Transverse colon (tissue), 3 donors: ENCODE measurements around the gene FAM120AOS.

Experiments used
- EP300 ChIP-seq: sonication (generic); formaldehyde crosslinking; IDR thresholded peaks from one replicate; pipeline ENCODE4 v1.6.1; 2017; ENCODE audit warnings: antibody characterized with exemption, low read depth
- POLR2A ChIP-seq: fragments of 450-650 bp; IDR thresholded peaks from one replicate; pipeline ENCODE4 v1.6.1; 2016; ENCODE audit warnings: antibody characterized with exemption, mild to moderate bottlenecking, moderate library complexity
- TF ChIP-seq, protein P1 (sequence below), 5 experiments: fragments of 200-600 bp in 3 of 5; fragments of 450-650 bp in 2 of 5; sonication (generic) in 3 of 5; IDR thresholded peaks; 1 replicate in 2 of 5; 2 replicates in 3 of 5; pipeline ENCODE4 v1.5.1; 2016 to 2017; ENCODE audit warnings: antibody characterized with exemption in 5 of 5, inconsistent platforms in 3 of 5, mild to moderate bottlenecking in 2 of 5, moderate library complexity in 1 of 5

DNA sequence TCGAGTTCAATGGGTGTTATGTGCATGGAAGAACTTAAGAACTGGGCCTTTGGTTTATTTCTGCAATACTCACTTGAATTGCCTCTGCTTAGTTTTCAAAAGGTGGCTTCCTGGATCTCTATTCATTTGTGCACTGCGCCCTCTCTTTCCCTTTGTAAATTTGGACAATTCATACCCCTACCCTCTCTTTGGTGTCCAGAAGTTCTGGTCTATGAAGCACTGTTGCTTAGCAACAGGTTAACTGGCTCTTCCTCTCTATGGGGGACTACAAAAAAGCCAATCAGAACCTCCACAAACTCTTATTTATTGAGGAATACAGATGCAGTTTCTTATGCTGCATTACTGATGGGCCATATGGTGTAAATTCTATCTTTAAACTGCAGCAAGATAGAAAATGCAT is 15.4 kb downstream of the FAM120AOS start:
- TF ChIP-seq, protein P1, sequence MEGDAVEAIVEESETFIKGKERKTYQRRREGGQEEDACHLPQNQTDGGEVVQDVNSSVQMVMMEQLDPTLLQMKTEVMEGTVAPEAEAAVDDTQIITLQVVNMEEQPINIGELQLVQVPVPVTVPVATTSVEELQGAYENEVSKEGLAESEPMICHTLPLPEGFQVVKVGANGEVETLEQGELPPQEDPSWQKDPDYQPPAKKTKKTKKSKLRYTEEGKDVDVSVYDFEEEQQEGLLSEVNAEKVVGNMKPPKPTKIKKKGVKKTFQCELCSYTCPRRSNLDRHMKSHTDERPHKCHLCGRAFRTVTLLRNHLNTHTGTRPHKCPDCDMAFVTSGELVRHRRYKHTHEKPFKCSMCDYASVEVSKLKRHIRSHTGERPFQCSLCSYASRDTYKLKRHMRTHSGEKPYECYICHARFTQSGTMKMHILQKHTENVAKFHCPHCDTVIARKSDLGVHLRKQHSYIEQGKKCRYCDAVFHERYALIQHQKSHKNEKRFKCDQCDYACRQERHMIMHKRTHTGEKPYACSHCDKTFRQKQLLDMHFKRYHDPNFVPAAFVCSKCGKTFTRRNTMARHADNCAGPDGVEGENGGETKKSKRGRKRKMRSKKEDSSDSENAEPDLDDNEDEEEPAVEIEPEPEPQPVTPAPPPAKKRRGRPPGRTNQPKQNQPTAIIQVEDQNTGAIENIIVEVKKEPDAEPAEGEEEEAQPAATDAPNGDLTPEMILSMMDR (IDR thresholded peaks at IDR 0.05): no peak
- TF ChIP-seq EP300: no peak
- TF ChIP-seq POLR2A: no peak
